ENCODE results near the gene LAMA2.

DNA sequence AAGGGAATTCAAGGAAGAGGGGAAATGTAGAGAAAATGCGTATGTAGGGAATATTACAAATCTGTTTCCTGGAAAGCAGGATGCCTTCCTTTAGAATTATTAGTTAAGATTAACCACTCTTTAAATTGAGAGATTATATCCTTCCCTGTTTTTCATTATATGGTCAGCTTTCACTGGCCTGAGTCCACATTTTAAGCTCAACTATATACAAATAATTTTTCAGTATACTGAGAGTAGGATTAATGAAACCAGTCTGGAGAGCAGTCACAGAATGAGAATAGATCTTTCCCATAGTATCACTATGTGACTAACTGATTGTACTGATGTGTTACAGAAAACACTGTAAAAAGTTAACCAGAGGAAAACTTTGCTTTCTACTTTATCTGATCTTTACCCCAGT is 306.3 kb downstream of the LAMA2 start:
- TF ChIP-seq, protein P1, sequence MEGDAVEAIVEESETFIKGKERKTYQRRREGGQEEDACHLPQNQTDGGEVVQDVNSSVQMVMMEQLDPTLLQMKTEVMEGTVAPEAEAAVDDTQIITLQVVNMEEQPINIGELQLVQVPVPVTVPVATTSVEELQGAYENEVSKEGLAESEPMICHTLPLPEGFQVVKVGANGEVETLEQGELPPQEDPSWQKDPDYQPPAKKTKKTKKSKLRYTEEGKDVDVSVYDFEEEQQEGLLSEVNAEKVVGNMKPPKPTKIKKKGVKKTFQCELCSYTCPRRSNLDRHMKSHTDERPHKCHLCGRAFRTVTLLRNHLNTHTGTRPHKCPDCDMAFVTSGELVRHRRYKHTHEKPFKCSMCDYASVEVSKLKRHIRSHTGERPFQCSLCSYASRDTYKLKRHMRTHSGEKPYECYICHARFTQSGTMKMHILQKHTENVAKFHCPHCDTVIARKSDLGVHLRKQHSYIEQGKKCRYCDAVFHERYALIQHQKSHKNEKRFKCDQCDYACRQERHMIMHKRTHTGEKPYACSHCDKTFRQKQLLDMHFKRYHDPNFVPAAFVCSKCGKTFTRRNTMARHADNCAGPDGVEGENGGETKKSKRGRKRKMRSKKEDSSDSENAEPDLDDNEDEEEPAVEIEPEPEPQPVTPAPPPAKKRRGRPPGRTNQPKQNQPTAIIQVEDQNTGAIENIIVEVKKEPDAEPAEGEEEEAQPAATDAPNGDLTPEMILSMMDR (conservative IDR thresholded peaks at IDR 0.05; ENCODE audit: low read length), result no peak
- no peak for TF ChIP-seq EZH2phosphoT487 (IDR thresholded peaks at IDR 0.05; ENCODE audit: borderline replicate concordance)
